Astrocyte (in vitro differentiated cells and primary cell): ENCODE results near the gene PLIN5. TPM values are rescaled to one million over a fixed set of nuclear protein-coding genes. Genes with fewer than 3 reads are reported as not detected.

Experiments used
- DNase-seq: peaks from one replicate; pipeline ENCODE4 v3.0.0-alpha.2; 2010; ENCODE audit warnings: low read depth
- FAIRE-seq: peaks from 2 replicates; lab custom pipeline; 2011; peaks lifted over from hg19 to GRCh38; lab: Jason Lieb, UNC
- H2AFZ ChIP-seq: 2 replicates; pipeline ENCODE4 v1.6.0; 2012; ENCODE audit warnings: low read depth, low read length, inconsistent platforms
- H3K27ac ChIP-seq: 2 replicates; pipeline ENCODE4 v1.5.1; 2011; ENCODE audit warnings: low read depth, low read length, inconsistent platforms
- H3K27me3 ChIP-seq: 2 replicates; pipeline ENCODE4 v1.6.0; 2011; ENCODE audit warnings: low read length, inconsistent platforms; ENCODE audit not compliant: insufficient read depth
- H3K36me3 ChIP-seq: 2 replicates; pipeline ENCODE4 v1.5.1; 2011; ENCODE audit warnings: low read length, inconsistent platforms; ENCODE audit not compliant: insufficient read depth
- H3K4me1 ChIP-seq: 2 replicates; pipeline ENCODE4 v1.5.1; 2011; ENCODE audit warnings: low read length, inconsistent platforms; ENCODE audit not compliant: insufficient read depth
- H3K4me2 ChIP-seq: 2 replicates; pipeline ENCODE4 v1.6.0; 2012; ENCODE audit warnings: low read length, inconsistent platforms
- H3K4me3 ChIP-seq: 2 replicates; pipeline ENCODE4 v1.5.1; 2011; ENCODE audit warnings: low read depth, mild to moderate bottlenecking, low read length, inconsistent platforms; ENCODE audit not compliant: insufficient read depth
- H3K79me2 ChIP-seq: 2 replicates; pipeline ENCODE4 v1.6.0; 2012; ENCODE audit warnings: mild to moderate bottlenecking, low read length, inconsistent platforms; ENCODE audit not compliant: insufficient read depth
- H3K9ac ChIP-seq: 2 replicates; pipeline ENCODE4 v1.6.0; 2012; ENCODE audit warnings: mild to moderate bottlenecking, low read length, inconsistent platforms
- H3K9me3 ChIP-seq: 2 replicates; pipeline ENCODE4 v1.5.1; 2012; ENCODE audit warnings: low read depth, mild to moderate bottlenecking, low read length, inconsistent platforms; ENCODE audit not compliant: insufficient read depth
- H4K20me1 ChIP-seq: 2 replicates; pipeline ENCODE4 v1.6.0; 2012; ENCODE audit warnings: low read length, inconsistent platforms; ENCODE audit not compliant: insufficient read depth
- H3K27ac Mint-ChIP-seq: one replicate; pipeline ENCODE4 v1.8.0; 2021; ENCODE audit warnings: mild to moderate bottlenecking, mixed read lengths; ENCODE audit not compliant: unreplicated experiment
- H3K27me3 Mint-ChIP-seq: one replicate; pipeline ENCODE4 v1.8.0; 2021; ENCODE audit warnings: low read depth, mixed read lengths; ENCODE audit not compliant: unreplicated experiment
- H3K36me3 Mint-ChIP-seq: one replicate; pipeline ENCODE4 v1.8.0; 2021; ENCODE audit warnings: low read depth, mixed read lengths; ENCODE audit not compliant: unreplicated experiment
- H3K4me1 Mint-ChIP-seq: one replicate; pipeline ENCODE4 v1.8.0; 2021; ENCODE audit warnings: low read depth, mixed read lengths; ENCODE audit not compliant: unreplicated experiment
- H3K4me3 Mint-ChIP-seq: one replicate; pipeline ENCODE4 v1.8.0; 2021; ENCODE audit warnings: mild to moderate bottlenecking, moderate library complexity, mixed read lengths; ENCODE audit not compliant: unreplicated experiment
- H3K9me3 Mint-ChIP-seq: one replicate; pipeline ENCODE4 v1.8.0; 2021; ENCODE audit warnings: mild to moderate bottlenecking, mixed read lengths; ENCODE audit not compliant: unreplicated experiment
- CTCF ChIP-seq: IDR thresholded peaks from 2 replicates; pipeline ENCODE4 v1.5.1; 2011; ENCODE audit warnings: low read depth, mild to moderate bottlenecking, inconsistent platforms, low read length, moderate library complexity; ENCODE audit not compliant: insufficient read depth
- EZH2 ChIP-seq: IDR thresholded peaks from 2 replicates; pipeline ENCODE4 v1.6.1; 2012; ENCODE audit warnings: mild to moderate bottlenecking, low read length, inconsistent platforms; ENCODE audit not compliant: insufficient read depth
- total RNA-seq: library from RNA; stranded (reverse); gene quantifications from 2 replicates; pipeline ENCODE4 v1.2.1, GENCODE V29; 2021

PLIN5 gene
- total RNA-seq, 1 donor from 2014 or later = not detected

- Mint-ChIP-seq H3K27me3 (peaks cover 17% of the 10 kb centered on the region), H3K36me3 (peaks cover 2% of the 10 kb centered on the region), H3K4me3 (peak overlapping the region; percentile 80), H3K27ac (no peak overlapping the region), H3K4me1 (no peaks in the 10 kb centered on the region), H3K9me3 (no peaks in the 10 kb centered on the region)
- Histone ChIP-seq H3K4me1 (peaks cover 6% of the 10 kb centered on the region), H3K79me2 (no peaks in the 10 kb centered on the region), H3K9ac (no peak overlapping the region), H3K4me3 (no peak overlapping the region), H3K27me3 (peaks cover 39% of the 10 kb centered on the region), H3K9me3 (no peaks in the 10 kb centered on the region), H3K4me2 (peak overlapping the region; percentile 22), H3K27ac (no peak overlapping the region), H2AFZ (no peak overlapping the region), H4K20me1 (no peaks in the 10 kb centered on the region), H3K36me3 (no peaks in the 10 kb centered on the region)
- no peak for FAIRE-seq
- no peak for TF ChIP-seq CTCF
- TF ChIP-seq EZH2 = peak; percentile 84
- no peak for DNase-seq
These were observed 46.1 kb upstream of the PLIN5 start for GRCh38 chr19:4580961-4581665.

GRCh38 chr19:4580021-4580901 is 45.2 kb upstream of the PLIN5 start:
- H3K27ac Mint-ChIP-seq = no peak overlapping the region
- DNase-seq = no peak
- Histone ChIP-seq H3K9ac (no peak overlapping the region), H3K79me2 (no peaks in the 10 kb centered on the region), H3K9me3 (no peaks in the 10 kb centered on the region), H3K4me1 (peaks cover 13% of the 10 kb centered on the region), H3K27ac (no peak overlapping the region), H3K4me2 (no peak overlapping the region), H2AFZ (no peak overlapping the region), H4K20me1 (no peaks in the 10 kb centered on the region), H3K4me3 (no peak overlapping the region), H3K27me3 (peaks cover 31% of the 10 kb centered on the region), H3K36me3 (no peaks in the 10 kb centered on the region)
- no peak for FAIRE-seq
- H3K4me1 Mint-ChIP-seq = peaks cover 6% of the 10 kb centered on the region
- TF ChIP-seq CTCF = no peak
- TF ChIP-seq EZH2 = peak; percentile 90
- H3K27me3 Mint-ChIP-seq = peaks cover 12% of the 10 kb centered on the region
- H3K36me3 Mint-ChIP-seq = peaks cover 2% of the 10 kb centered on the region
- H3K4me3 Mint-ChIP-seq = peak overlapping the region; percentile 80
- H3K9me3 Mint-ChIP-seq = no peaks in the 10 kb centered on the region
